ENCODE results near the gene HECW1.

HECW1 gene

GRCh38 chr7:43604251-43604650 is 491.8 kb downstream of the HECW1 start:
- no peak for TF ChIP-seq CTCF (IDR thresholded peaks at IDR 0.05)
- Histone ChIP-seq H3K4me3 (ENCODE audit: low read depth in 1 of 2, low read length in 1 of 2) (no peak overlapping the region), H3K4me1 (ENCODE audit: control insufficient read depth in 1 of 2, insufficient read depth in 1 of 2, low read depth in 1 of 2, low read length in 1 of 2) (no peaks in the 10 kb centered on the region), H3K9me3 (no peaks in the 10 kb centered on the region), H3K27me3 (no peaks in the 10 kb centered on the region), H3K27ac (no peak overlapping the region), H3K36me3 (peaks cover 36% of the 10 kb centered on the region)

- Histone ChIP-seq H3K27me3 (no peaks in the 10 kb centered on the region), H3K4me1 (ENCODE audit: control insufficient read depth in 1 of 2, insufficient read depth in 1 of 2, low read depth in 1 of 2, low read length in 1 of 2) (no peaks in the 10 kb centered on the region), H3K36me3 (peaks cover 52% of the 10 kb centered on the region), H3K27ac (peak overlapping the region; percentile 35), H3K9me3 (no peaks in the 10 kb centered on the region), H3K4me3 (ENCODE audit: low read depth in 1 of 2, low read length in 1 of 2) (no peak overlapping the region)
- TF ChIP-seq CTCF (IDR thresholded peaks at IDR 0.05), result no peak
Observed at GRCh38 chr7:43609097-43609496, 496.6 kb downstream of the HECW1 start.

GRCh38 chr7:43612128-43612527 is 499.7 kb downstream of the HECW1 start:
- H3K27ac ChIP-seq, result no peak overlapping the region

GRCh38 chr7:43612599-43613589 is 500.4 kb downstream of the HECW1 start:
- Histone ChIP-seq H3K4me1 (ENCODE audit: control insufficient read depth in 1 of 2, insufficient read depth in 1 of 2, low read depth in 1 of 2, low read length in 1 of 2) (no peaks in the 10 kb centered on the region), H3K9me3 (no peaks in the 10 kb centered on the region), H3K27me3 (no peaks in the 10 kb centered on the region), H3K27ac (peak overlapping the region; percentile 10), H3K36me3 (peaks cover 79% of the 10 kb centered on the region), H3K4me3 (ENCODE audit: low read depth in 1 of 2, low read length in 1 of 2) (no peak overlapping the region)
- no peak for TF ChIP-seq CTCF (IDR thresholded peaks at IDR 0.05)

More at GRCh38 chr7:43612128-43612527, 499.7 kb downstream of the HECW1 start:
- Histone ChIP-seq H3K4me1 (ENCODE audit: control insufficient read depth in 1 of 2, insufficient read depth in 1 of 2, low read depth in 1 of 2, low read length in 1 of 2) (no peaks in the 10 kb centered on the region), H3K36me3 (peaks cover 76% of the 10 kb centered on the region), H3K4me3 (ENCODE audit: low read depth in 1 of 2, low read length in 1 of 2) (no peak overlapping the region), H3K27me3 (no peaks in the 10 kb centered on the region), H3K9me3 (no peaks in the 10 kb centered on the region)
- TF ChIP-seq CTCF (IDR thresholded peaks at IDR 0.05), result no peak
